Ectodermal cell (in vitro differentiated cells): Measurements from ENCODE around the gene CRTC3.

Experiments used
- H3K27ac ChIP-seq: 2 replicates; pipeline ENCODE4 v1.7.0; 2013; ENCODE audit warnings: mild to moderate bottlenecking, low read depth, low read length; ENCODE audit not compliant: insufficient read depth, poor library complexity, severe bottlenecking
- H3K27me3 ChIP-seq: 2 replicates; pipeline ENCODE4 v1.7.0; 2013; ENCODE audit warnings: mild to moderate bottlenecking, low read length; ENCODE audit not compliant: insufficient read depth, control insufficient read depth, poor library complexity, severe bottlenecking
- H3K36me3 ChIP-seq: one replicate; pipeline ENCODE4 v1.7.0; 2013; ENCODE audit warnings: low read length; ENCODE audit not compliant: control insufficient read depth, insufficient read depth
- H3K4me1 ChIP-seq: one replicate; pipeline ENCODE4 v1.7.0; 2013; ENCODE audit warnings: low read length; ENCODE audit not compliant: control insufficient read depth, insufficient read depth
- H3K4me3 ChIP-seq: 2 replicates; pipeline ENCODE4 v1.7.0; 2013; ENCODE audit warnings: low read depth, low read length, control low read depth; ENCODE audit not compliant: insufficient read depth
- H3K9me3 ChIP-seq: 2 replicates; pipeline ENCODE4 v1.7.0; 2013; ENCODE audit warnings: mild to moderate bottlenecking, low read length, moderate library complexity; ENCODE audit not compliant: control insufficient read depth
- WGBS, 2 experiments: methylation state at CpG; one replicate each; pipeline ENCODE4 v1.1.7; 2013; ENCODE audit warnings: missing lambda C conversion rate in 2 of 2; 5-methylcytosine and 5-hydroxymethylcytosine counted together

CRTC3 gene

DNA sequence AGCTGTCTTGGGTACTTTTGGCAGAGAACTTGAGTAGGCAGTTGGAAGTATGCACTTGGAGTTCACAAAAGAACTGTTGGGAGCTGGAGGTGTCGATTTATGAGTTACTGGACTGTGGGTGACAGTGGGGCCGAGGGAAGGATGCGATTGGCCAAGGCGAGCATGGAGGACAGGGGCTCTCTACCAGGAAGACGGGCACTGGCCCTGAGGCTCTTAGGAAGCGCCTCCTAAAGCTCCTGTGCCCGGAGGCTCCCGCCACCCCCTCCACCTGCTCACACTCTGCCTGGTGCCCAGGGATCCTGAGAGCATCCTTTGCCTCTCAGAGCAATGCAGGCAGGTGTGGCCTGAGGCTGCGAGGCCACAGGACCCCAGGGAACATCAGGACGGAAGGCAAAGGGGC lies 69.0 kb downstream of the CRTC3 start:
- 92 to 94% methylated on average over 10 of the region's 10 CpGs for WGBS, 2 experiments
- H3K4me3 ChIP-seq: no peak overlapping the region
- H3K36me3 ChIP-seq: no peaks in the 10 kb centered on the region
- H3K4me1 ChIP-seq: no peaks in the 10 kb centered on the region
- H3K9me3 ChIP-seq: no peaks in the 10 kb centered on the region
- no peak overlapping the region for H3K27ac ChIP-seq
- no peaks in the 10 kb centered on the region for H3K27me3 ChIP-seq

DNA sequence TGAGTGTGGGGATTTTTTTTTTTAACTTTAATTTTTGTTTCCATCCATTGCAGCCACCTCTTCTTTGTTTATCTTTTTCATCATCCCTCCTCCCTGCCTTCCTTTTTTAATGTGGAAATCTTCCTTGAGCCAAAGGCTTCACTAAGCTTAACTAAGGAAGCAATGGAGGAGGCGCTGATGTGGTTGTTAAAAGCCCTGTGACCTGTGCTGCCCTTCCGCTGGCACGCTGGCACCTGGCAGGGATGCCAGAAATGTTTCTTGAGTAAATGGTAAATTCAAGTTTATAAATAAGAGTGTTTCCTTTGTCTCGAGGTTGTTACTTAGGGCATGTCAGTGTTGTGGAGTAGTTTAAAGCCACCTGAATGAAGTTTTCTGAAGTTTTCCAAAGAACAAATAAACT lies 69.4 kb downstream of the CRTC3 start:
- H3K9me3 ChIP-seq: no peaks in the 10 kb centered on the region
- WGBS, 2 experiments: 89 to 96% methylated on average over 4 of the region's 4 CpGs
- no peak overlapping the region for H3K27ac ChIP-seq
- no peaks in the 10 kb centered on the region for H3K4me1 ChIP-seq
- H3K36me3 ChIP-seq: no peaks in the 10 kb centered on the region
- H3K27me3 ChIP-seq: no peaks in the 10 kb centered on the region
- no peak overlapping the region for H3K4me3 ChIP-seq

DNA sequence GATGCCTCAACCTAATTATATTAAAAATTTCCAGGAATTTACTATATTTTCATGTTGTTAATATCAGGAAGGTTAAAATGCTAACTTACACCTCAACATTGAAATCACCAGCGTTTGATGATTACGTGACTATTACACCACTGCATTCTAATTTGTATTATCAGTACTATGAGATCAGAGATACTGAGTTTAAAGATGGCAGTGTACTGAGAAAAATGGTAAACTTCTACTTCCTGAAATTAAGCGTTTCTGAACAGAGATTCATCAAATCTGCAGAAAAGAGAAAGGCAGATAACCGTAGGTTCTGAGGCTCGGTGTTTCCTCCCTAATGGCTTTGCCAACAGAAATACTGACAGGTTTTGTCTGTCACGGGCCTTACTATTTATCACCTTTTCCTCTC lies 69.9 kb downstream of the CRTC3 start:
- Histone ChIP-seq H3K9me3 (no peaks in the 10 kb centered on the region), H3K4me1 (no peaks in the 10 kb centered on the region), H3K4me3 (no peak overlapping the region), H3K36me3 (no peaks in the 10 kb centered on the region), H3K27me3 (no peaks in the 10 kb centered on the region), H3K27ac (no peak overlapping the region)
- WGBS, 2 experiments: 92 to 93% methylated on average over 3 to 4 of the region's 6 CpGs

DNA sequence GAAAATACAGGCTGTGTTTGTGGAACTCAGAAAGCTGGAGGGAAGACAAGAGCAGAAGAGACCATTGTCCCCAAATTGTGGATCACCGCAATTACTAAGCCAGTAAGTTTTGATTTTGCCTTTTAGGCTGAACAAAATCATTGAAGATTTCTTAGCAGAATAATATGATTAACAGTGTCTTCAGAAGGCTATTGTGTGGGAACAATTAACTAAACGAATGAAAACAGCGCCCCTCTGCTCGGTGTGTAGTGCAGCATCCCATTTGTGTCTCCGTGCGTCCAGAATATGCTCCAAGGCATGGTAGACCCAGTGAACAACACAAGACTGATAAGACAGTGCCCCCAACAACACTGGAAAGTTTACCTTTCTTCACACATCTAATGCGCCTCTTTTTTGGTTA lies 71.2 kb downstream of the CRTC3 start:
- Histone ChIP-seq H3K4me1 (no peaks in the 10 kb centered on the region), H3K4me3 (no peak overlapping the region), H3K36me3 (no peaks in the 10 kb centered on the region)

DNA sequence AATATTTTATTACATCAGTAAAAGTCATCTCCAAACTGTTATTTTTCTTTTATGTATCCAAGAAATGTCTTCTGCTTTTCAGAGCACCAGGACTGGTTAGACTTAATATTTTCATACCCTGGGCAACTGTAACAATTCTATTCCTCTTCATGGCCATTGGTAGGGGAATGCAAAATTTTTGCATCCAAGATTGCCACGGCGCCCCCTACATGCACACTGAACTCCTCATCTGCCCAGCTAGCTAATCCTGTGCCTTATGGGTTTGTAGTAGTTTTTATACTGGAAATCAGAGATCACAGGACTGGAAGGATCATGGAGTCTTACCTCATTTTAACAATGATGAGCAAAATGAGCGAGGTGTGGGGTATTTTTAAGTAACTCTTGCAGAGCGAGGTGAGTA lies 74.2 kb downstream of the CRTC3 start:
- H3K27me3 ChIP-seq: no peaks in the 10 kb centered on the region
- 85 to 89% methylated on average over 4 of the region's 4 CpGs for WGBS, 2 experiments
- H3K9me3 ChIP-seq: no peaks in the 10 kb centered on the region
- no peaks in the 10 kb centered on the region for H3K36me3 ChIP-seq
- H3K4me3 ChIP-seq: no peak overlapping the region
- peaks cover 8% of the 10 kb centered on the region for H3K4me1 ChIP-seq
- H3K27ac ChIP-seq: no peak overlapping the region

More for the DNA sequence above, 71.2 kb downstream of the CRTC3 start:
- no peaks in the 10 kb centered on the region for H3K9me3 ChIP-seq
- no peaks in the 10 kb centered on the region for H3K27me3 ChIP-seq
- 92 to 93% methylated on average over 7 of the region's 7 CpGs for WGBS, 2 experiments
- no peak overlapping the region for H3K27ac ChIP-seq

GRCh38 chr15:90606641-90607040 lies 76.9 kb downstream of the CRTC3 start:
- 86 to 88% methylated on average over 7 of the region's 7 CpGs for WGBS, 2 experiments
- no peaks in the 10 kb centered on the region for H3K36me3 ChIP-seq
- H3K4me1 ChIP-seq: peaks cover 18% of the 10 kb centered on the region

GRCh38 chr15:90607361-90607760 lies 77.6 kb downstream of the CRTC3 start:
- H3K4me3 ChIP-seq: no peak overlapping the region
- H3K4me1 ChIP-seq: peaks cover 18% of the 10 kb centered on the region
- no peaks in the 10 kb centered on the region for H3K9me3 ChIP-seq
- H3K27me3 ChIP-seq: no peaks in the 10 kb centered on the region
- no peaks in the 10 kb centered on the region for H3K36me3 ChIP-seq
- 77% methylated on average over 9 of the region's 9 CpGs for WGBS, 2 experiments
- H3K27ac ChIP-seq: no peak overlapping the region

More at GRCh38 chr15:90606641-90607040, 76.9 kb downstream of the CRTC3 start:
- H3K27ac ChIP-seq: no peak overlapping the region
- H3K4me3 ChIP-seq: no peak overlapping the region
- no peaks in the 10 kb centered on the region for H3K27me3 ChIP-seq
- no peaks in the 10 kb centered on the region for H3K9me3 ChIP-seq

GRCh38 chr15:90609242-90610180 lies 79.8 kb downstream of the CRTC3 start:
- Histone ChIP-seq H3K4me1 (peaks cover 18% of the 10 kb centered on the region), H3K9me3 (no peaks in the 10 kb centered on the region), H3K36me3 (no peaks in the 10 kb centered on the region), H3K4me3 (no peak overlapping the region), H3K27me3 (no peaks in the 10 kb centered on the region), H3K27ac (no peak overlapping the region)
- WGBS, 2 experiments: 12 to 24% methylated on average over 5 of the region's 5 CpGs

DNA sequence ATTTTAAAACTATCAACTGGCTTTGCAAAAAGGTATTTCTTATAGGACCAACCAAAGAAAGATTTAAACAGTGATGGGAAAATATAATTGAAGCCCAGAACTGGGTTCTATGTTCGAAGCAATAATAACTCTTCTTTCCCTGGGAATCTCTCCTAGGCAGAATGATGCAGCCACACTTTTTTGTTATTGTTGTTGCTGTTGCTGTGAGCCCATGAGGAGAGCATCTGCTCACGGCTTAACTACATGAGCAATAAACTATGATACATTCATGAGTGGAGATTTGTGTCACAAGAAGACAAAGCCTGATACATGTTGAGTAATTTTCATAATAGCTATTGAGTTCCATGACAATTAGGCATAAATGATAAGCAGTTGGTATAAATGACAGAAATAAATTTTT lies 80.5 kb downstream of the CRTC3 start:
- no peaks in the 10 kb centered on the region for H3K36me3 ChIP-seq
- H3K27me3 ChIP-seq: no peaks in the 10 kb centered on the region
- WGBS, 2 experiments: 93 to 97% methylated on average over 2 of the region's 2 CpGs
- H3K27ac ChIP-seq: no peak overlapping the region
- peaks cover 18% of the 10 kb centered on the region for H3K4me1 ChIP-seq
- H3K9me3 ChIP-seq: no peaks in the 10 kb centered on the region
- H3K4me3 ChIP-seq: no peak overlapping the region

DNA sequence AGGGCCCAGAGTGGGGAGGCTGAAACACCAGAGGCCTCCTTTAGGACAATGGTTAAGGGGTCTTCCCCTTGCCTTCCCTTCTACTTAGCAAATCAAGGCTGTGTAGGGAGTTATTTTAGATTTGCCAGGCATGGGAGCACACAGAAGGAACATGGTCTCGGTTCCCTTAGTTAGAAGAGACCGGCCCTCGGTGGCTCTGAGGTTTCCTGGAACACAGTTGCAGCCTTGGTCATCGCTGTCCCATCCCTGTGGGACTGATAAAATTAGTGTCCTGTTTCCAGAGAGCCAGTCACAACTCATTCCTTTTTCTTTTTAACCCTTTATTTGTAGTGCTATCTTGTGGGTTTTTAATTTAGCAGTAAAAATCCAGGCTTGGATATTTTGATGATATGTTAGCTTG lies 81.4 kb downstream of the CRTC3 start:
- Histone ChIP-seq H3K9me3 (no peaks in the 10 kb centered on the region), H3K4me1 (peaks cover 18% of the 10 kb centered on the region), H3K4me3 (no peak overlapping the region), H3K27me3 (no peaks in the 10 kb centered on the region), H3K36me3 (no peaks in the 10 kb centered on the region), H3K27ac (no peak overlapping the region)
- WGBS, 2 experiments: 93 to 96% methylated on average over 4 of the region's 4 CpGs
